Astrocyte (in vitro differentiated cells and primary cell): ENCODE results near the gene ITGB2. TPM values are rescaled to one million over a fixed set of nuclear protein-coding genes. Genes with fewer than 3 reads are reported as not detected.

ENCODE experiments used
- DNase-seq: peaks from one replicate; pipeline ENCODE4 v3.0.0-alpha.2; 2010; ENCODE audit warnings: low read depth
- FAIRE-seq: peaks from 2 replicates; lab custom pipeline; 2011; peaks lifted over from hg19 to GRCh38; lab: Jason Lieb, UNC
- H2AFZ ChIP-seq: 2 replicates; pipeline ENCODE4 v1.6.0; 2012; ENCODE audit warnings: low read depth, low read length, inconsistent platforms
- H3K27ac ChIP-seq: 2 replicates; pipeline ENCODE4 v1.5.1; 2011; ENCODE audit warnings: low read depth, low read length, inconsistent platforms
- H3K27me3 ChIP-seq: 2 replicates; pipeline ENCODE4 v1.6.0; 2011; ENCODE audit warnings: low read length, inconsistent platforms; ENCODE audit not compliant: insufficient read depth
- H3K36me3 ChIP-seq: 2 replicates; pipeline ENCODE4 v1.5.1; 2011; ENCODE audit warnings: low read length, inconsistent platforms; ENCODE audit not compliant: insufficient read depth
- H3K4me1 ChIP-seq: 2 replicates; pipeline ENCODE4 v1.5.1; 2011; ENCODE audit warnings: low read length, inconsistent platforms; ENCODE audit not compliant: insufficient read depth
- H3K4me2 ChIP-seq: 2 replicates; pipeline ENCODE4 v1.6.0; 2012; ENCODE audit warnings: low read length, inconsistent platforms
- H3K4me3 ChIP-seq: 2 replicates; pipeline ENCODE4 v1.5.1; 2011; ENCODE audit warnings: low read depth, mild to moderate bottlenecking, low read length, inconsistent platforms; ENCODE audit not compliant: insufficient read depth
- H3K79me2 ChIP-seq: 2 replicates; pipeline ENCODE4 v1.6.0; 2012; ENCODE audit warnings: mild to moderate bottlenecking, low read length, inconsistent platforms; ENCODE audit not compliant: insufficient read depth
- H3K9ac ChIP-seq: 2 replicates; pipeline ENCODE4 v1.6.0; 2012; ENCODE audit warnings: mild to moderate bottlenecking, low read length, inconsistent platforms
- H3K9me3 ChIP-seq: 2 replicates; pipeline ENCODE4 v1.5.1; 2012; ENCODE audit warnings: low read depth, mild to moderate bottlenecking, low read length, inconsistent platforms; ENCODE audit not compliant: insufficient read depth
- H4K20me1 ChIP-seq: 2 replicates; pipeline ENCODE4 v1.6.0; 2012; ENCODE audit warnings: low read length, inconsistent platforms; ENCODE audit not compliant: insufficient read depth
- H3K27ac Mint-ChIP-seq: one replicate; pipeline ENCODE4 v1.8.0; 2021; ENCODE audit warnings: mild to moderate bottlenecking, mixed read lengths; ENCODE audit not compliant: unreplicated experiment
- H3K27me3 Mint-ChIP-seq: one replicate; pipeline ENCODE4 v1.8.0; 2021; ENCODE audit warnings: low read depth, mixed read lengths; ENCODE audit not compliant: unreplicated experiment
- H3K36me3 Mint-ChIP-seq: one replicate; pipeline ENCODE4 v1.8.0; 2021; ENCODE audit warnings: low read depth, mixed read lengths; ENCODE audit not compliant: unreplicated experiment
- H3K4me1 Mint-ChIP-seq: one replicate; pipeline ENCODE4 v1.8.0; 2021; ENCODE audit warnings: low read depth, mixed read lengths; ENCODE audit not compliant: unreplicated experiment
- H3K4me3 Mint-ChIP-seq: one replicate; pipeline ENCODE4 v1.8.0; 2021; ENCODE audit warnings: mild to moderate bottlenecking, moderate library complexity, mixed read lengths; ENCODE audit not compliant: unreplicated experiment
- H3K9me3 Mint-ChIP-seq: one replicate; pipeline ENCODE4 v1.8.0; 2021; ENCODE audit warnings: mild to moderate bottlenecking, mixed read lengths; ENCODE audit not compliant: unreplicated experiment
- CTCF ChIP-seq: IDR thresholded peaks from 2 replicates; pipeline ENCODE4 v1.5.1; 2011; ENCODE audit warnings: low read depth, mild to moderate bottlenecking, inconsistent platforms, low read length, moderate library complexity; ENCODE audit not compliant: insufficient read depth
- EZH2 ChIP-seq: IDR thresholded peaks from 2 replicates; pipeline ENCODE4 v1.6.1; 2012; ENCODE audit warnings: mild to moderate bottlenecking, low read length, inconsistent platforms; ENCODE audit not compliant: insufficient read depth
- total RNA-seq: library from RNA; stranded (reverse); gene quantifications from 2 replicates; pipeline ENCODE4 v1.2.1, GENCODE V29; 2021

Gene ITGB2
- total RNA-seq, 1 donor from 2014 or later: 0.61 TPM

DNA sequence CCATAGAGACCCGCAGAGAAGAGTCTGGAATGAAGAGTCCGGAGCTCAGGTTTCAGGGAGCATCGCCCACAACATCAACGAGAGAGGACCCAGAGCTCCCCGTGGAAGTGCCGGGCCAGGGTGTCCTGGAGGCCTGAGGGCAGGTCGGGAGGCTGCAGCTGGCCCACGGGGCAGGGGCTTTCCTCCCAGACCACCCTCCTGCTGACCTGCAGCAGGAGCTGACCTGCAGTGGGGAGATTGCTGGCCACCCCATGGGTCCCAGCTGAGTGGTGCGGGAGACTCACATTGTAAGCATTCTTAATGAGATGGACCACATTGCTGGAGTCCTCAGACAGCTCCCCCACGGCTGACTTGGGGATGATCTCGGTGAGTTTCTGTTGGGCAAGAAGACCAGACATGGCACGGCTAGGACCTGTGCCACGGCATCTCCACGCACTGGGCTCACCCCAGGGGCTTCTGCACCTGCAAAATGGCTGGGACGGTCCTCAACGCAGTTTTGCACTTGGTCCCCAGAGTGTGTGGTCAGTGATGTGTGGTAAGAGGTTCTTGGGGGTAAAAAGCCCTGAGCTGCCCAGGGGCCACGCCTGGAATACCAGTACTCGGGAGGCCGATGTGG lies 25.9 kb downstream of the ITGB2 start:
- H3K27me3 Mint-ChIP-seq: peaks cover 61% of the 10 kb centered on the region
- peak overlapping the region; percentile 26 for H3K27ac Mint-ChIP-seq
- H3K27ac ChIP-seq: no peak overlapping the region
- DNase-seq: no peak
- H3K4me1 Mint-ChIP-seq: no peaks in the 10 kb centered on the region
- no peaks in the 10 kb centered on the region for H3K36me3 Mint-ChIP-seq
- H3K27me3 ChIP-seq: peaks cover 34% of the 10 kb centered on the region
- no peak overlapping the region for H3K9ac ChIP-seq
- peaks cover 4% of the 10 kb centered on the region for H3K9me3 Mint-ChIP-seq
- H3K4me3 ChIP-seq: no peak overlapping the region
- no peaks in the 10 kb centered on the region for H3K4me1 ChIP-seq
- no peaks in the 10 kb centered on the region for H3K9me3 ChIP-seq
- no peak overlapping the region for H3K4me2 ChIP-seq
- TF ChIP-seq EZH2 (no peak), CTCF (no peak)
- no peak for FAIRE-seq
- no peaks in the 10 kb centered on the region for H3K79me2 ChIP-seq
- H2AFZ ChIP-seq: no peak overlapping the region
- H4K20me1 ChIP-seq: peaks cover 6% of the 10 kb centered on the region
- H3K36me3 ChIP-seq: no peaks in the 10 kb centered on the region
- H3K4me3 Mint-ChIP-seq: no peak overlapping the region

GRCh38 chr21:44893948-44894656 lies 26.6 kb downstream of the ITGB2 start:
- no peak overlapping the region for H3K27ac Mint-ChIP-seq

More at GRCh38 chr21:44893948-44894656, 26.6 kb downstream of the ITGB2 start:
- no peaks in the 10 kb centered on the region for H3K9me3 ChIP-seq
- DNase-seq (no peak), FAIRE-seq (no peak)
- H3K9ac ChIP-seq: no peak overlapping the region
- H3K4me3 ChIP-seq: no peak overlapping the region
- Mint-ChIP-seq H3K9me3 (peaks cover 4% of the 10 kb centered on the region), H3K4me3 (no peak overlapping the region), H3K36me3 (no peaks in the 10 kb centered on the region), H3K4me1 (no peaks in the 10 kb centered on the region), H3K27me3 (peaks cover 58% of the 10 kb centered on the region)
- H2AFZ ChIP-seq: no peak overlapping the region
- peaks cover 34% of the 10 kb centered on the region for H3K27me3 ChIP-seq
- no peaks in the 10 kb centered on the region for H3K4me1 ChIP-seq
- TF ChIP-seq CTCF (no peak), EZH2 (no peak)
- H4K20me1 ChIP-seq: peaks cover 6% of the 10 kb centered on the region
- no peaks in the 10 kb centered on the region for H3K36me3 ChIP-seq
- H3K4me2 ChIP-seq: no peak overlapping the region
- no peak overlapping the region for H3K27ac ChIP-seq
- no peaks in the 10 kb centered on the region for H3K79me2 ChIP-seq
